ENCODE results near the gene GNRH2.
"Not testable (repeated sequence)": the region's sequence is repeated elsewhere in the genome, so short reads cannot be mapped to it uniquely, and the experiment has no call there.

The GNRH2 gene
- 0.19 to 0.32 (median 0.27) reads per million in 3 experiments for total RNA-seq

- no peak for DNase-seq
Observed at GRCh38 chr20:3043322-3043721, at the start of gene GNRH2. TSS of gene GNRH2 (plus strand) at chr20:3043622. CDS start at chr20:3044415, 793 bp downstream.

- no peak for DNase-seq
Observed at GRCh38 chr20:2995796-2996195, 47.6 kb upstream of the GNRH2 start.

- DNase-seq: no peak
Observed at GRCh38 chr20:2998728-2999127, 44.7 kb upstream of the GNRH2 start.

- peak; percentile 7 for DNase-seq
Observed at GRCh38 chr20:3000852-3001523, 42.4 kb upstream of the GNRH2 start.

GRCh38 chr20:3003416-3003815 lies 40.0 kb upstream of the GNRH2 start:
- DNase-seq: no peak

- no peak for DNase-seq
Observed at GRCh38 chr20:3010985-3011723, 32.3 kb upstream of the GNRH2 start.

- DNase-seq: no peak
Observed at GRCh38 chr20:3011752-3012151, 31.7 kb upstream of the GNRH2 start.

GRCh38 chr20:3013771-3014170 lies 29.7 kb upstream of the GNRH2 start:
- DNase-seq: no peak

GRCh38 chr20:3014179-3014578 lies 29.2 kb upstream of the GNRH2 start:
- no peak for DNase-seq

- DNase-seq: no peak
Observed at GRCh38 chr20:3014662-3015061, 28.8 kb upstream of the GNRH2 start.

- not testable (repeated sequence) for DNase-seq
Observed at GRCh38 chr20:3015302-3015701, 28.1 kb upstream of the GNRH2 start.

GRCh38 chr20:3021327-3021726 lies 22.1 kb upstream of the GNRH2 start:
- no peak for DNase-seq

- no peak for DNase-seq
Observed at GRCh38 chr20:3021777-3022176, 21.6 kb upstream of the GNRH2 start.

GRCh38 chr20:3022559-3023490 lies 20.6 kb upstream of the GNRH2 start:
- not testable (repeated sequence) for DNase-seq

- DNase-seq: no peak
Observed at GRCh38 chr20:3027987-3028386, 15.4 kb upstream of the GNRH2 start.

GRCh38 chr20:3031524-3032147 lies 11.8 kb upstream of the GNRH2 start:
- no peak for DNase-seq

- no peak for DNase-seq
Observed at GRCh38 chr20:3032624-3033023, 10.8 kb upstream of the GNRH2 start.

- no peak for DNase-seq
Observed at GRCh38 chr20:3037654-3038053, 5.8 kb upstream of the GNRH2 start.

GRCh38 chr20:3038454-3038853 lies 5.0 kb upstream of the GNRH2 start:
- no peak for DNase-seq

- DNase-seq: no peak
Observed at GRCh38 chr20:3039426-3039825, 4.0 kb upstream of the GNRH2 start.

GRCh38 chr20:3040086-3040485 lies 3.3 kb upstream of the GNRH2 start:
- DNase-seq: no peak

- no peak for DNase-seq
Observed at GRCh38 chr20:3041854-3042409, 1.5 kb upstream of the GNRH2 start.
